Type B pancreatic cell (in vitro differentiated cells): ENCODE results near the gene PRKCA. TPM values are rescaled to one million over a fixed set of nuclear protein-coding genes. Genes with fewer than 3 reads are reported as not detected.

ENCODE experiments used
- DNase-seq: peaks from one replicate; pipeline ENCODE4 v3.0.0; 2021; ENCODE audit warnings: mixed read lengths; ENCODE audit not compliant: unreplicated experiment; ENCODE audit errors: extremely low spot score
- H3K27ac Mint-ChIP-seq: 2 replicates; pipeline ENCODE4 v1.8.0; 2021; ENCODE audit warnings: mild to moderate bottlenecking, mixed read lengths
- H3K27me3 Mint-ChIP-seq: 2 replicates; pipeline ENCODE4 v1.8.0; 2021; ENCODE audit warnings: mixed read lengths
- H3K36me3 Mint-ChIP-seq: 2 replicates; pipeline ENCODE4 v1.8.0; 2021; ENCODE audit warnings: mixed read lengths
- H3K4me1 Mint-ChIP-seq: one replicate; pipeline ENCODE4 v1.8.0; 2021; ENCODE audit warnings: mixed read lengths; ENCODE audit not compliant: unreplicated experiment
- H3K4me3 Mint-ChIP-seq: 2 replicates; pipeline ENCODE4 v1.8.0; 2021; ENCODE audit warnings: mild to moderate bottlenecking, mixed read lengths
- H3K9me3 Mint-ChIP-seq: 2 replicates; pipeline ENCODE4 v1.8.0; 2021; ENCODE audit warnings: mixed read lengths
- CTCF ChIP-seq: fragments of 200-600 bp; sonication (generic); conservative IDR thresholded peaks from 2 replicates; pipeline ENCODE4 v1.5.0; 2021; ENCODE audit warnings: antibody characterized with exemption, mild to moderate bottlenecking
- total RNA-seq: library from RNA; stranded (reverse); gene quantifications from 2 replicates; pipeline ENCODE4 v1.2.1, GENCODE V29; 2021; ENCODE audit warnings: low replicate concordance

Gene PRKCA
- total RNA-seq, 1 donor from 2014 or later, result 16.1 TPM

GRCh38 chr17:66461343-66461995 is 159.1 kb downstream of the PRKCA start:
- Mint-ChIP-seq H3K27ac (no peak overlapping the region), H3K36me3 (no peaks in the 10 kb centered on the region), H3K4me1 (peaks cover 18% of the 10 kb centered on the region), H3K27me3 (no peaks in the 10 kb centered on the region), H3K4me3 (no peak overlapping the region), H3K9me3 (no peaks in the 10 kb centered on the region)
- no peak for TF ChIP-seq CTCF
- DNase-seq, result no peak

- no peak for TF ChIP-seq CTCF
- DNase-seq, result no peak
- peaks cover 21% of the 10 kb centered on the region for H3K4me1 Mint-ChIP-seq
- no peak overlapping the region for H3K27ac Mint-ChIP-seq
- H3K36me3 Mint-ChIP-seq, result no peaks in the 10 kb centered on the region
- no peaks in the 10 kb centered on the region for H3K9me3 Mint-ChIP-seq
- H3K4me3 Mint-ChIP-seq, result no peak overlapping the region
- H3K27me3 Mint-ChIP-seq, result no peaks in the 10 kb centered on the region
These were observed 159.6 kb downstream of the PRKCA start for GRCh38 chr17:66462010-66462409.

GRCh38 chr17:66464921-66465320 is 162.5 kb downstream of the PRKCA start:
- H3K4me3 Mint-ChIP-seq, result no peak overlapping the region
- no peaks in the 10 kb centered on the region for H3K36me3 Mint-ChIP-seq
- H3K4me1 Mint-ChIP-seq, result peaks cover 44% of the 10 kb centered on the region
- no peak for DNase-seq
- H3K27ac Mint-ChIP-seq, result no peak overlapping the region
- no peaks in the 10 kb centered on the region for H3K9me3 Mint-ChIP-seq
- TF ChIP-seq CTCF, result no peak
- H3K27me3 Mint-ChIP-seq, result no peaks in the 10 kb centered on the region

- H3K9me3 Mint-ChIP-seq, result no peaks in the 10 kb centered on the region
- H3K27me3 Mint-ChIP-seq, result no peaks in the 10 kb centered on the region
- H3K36me3 Mint-ChIP-seq, result no peaks in the 10 kb centered on the region
- TF ChIP-seq CTCF, result no peak
- no peak overlapping the region for H3K4me3 Mint-ChIP-seq
- H3K27ac Mint-ChIP-seq, result no peak overlapping the region
- H3K4me1 Mint-ChIP-seq, result peaks cover 45% of the 10 kb centered on the region
- no peak for DNase-seq
These were observed 163.3 kb downstream of the PRKCA start for GRCh38 chr17:66465701-66466100.

GRCh38 chr17:66466106-66466820 is 163.8 kb downstream of the PRKCA start:
- Mint-ChIP-seq H3K27me3 (no peaks in the 10 kb centered on the region), H3K4me3 (no peak overlapping the region), H3K9me3 (no peaks in the 10 kb centered on the region), H3K36me3 (no peaks in the 10 kb centered on the region), H3K4me1 (peaks cover 48% of the 10 kb centered on the region), H3K27ac (no peak overlapping the region)
- no peak for DNase-seq
- TF ChIP-seq CTCF, result no peak
